Stomach (tissue), 9 donors: Measurements from ENCODE around the gene MYCL. TPM values are rescaled to one million over a fixed set of nuclear protein-coding genes. Genes with fewer than 3 reads are reported as not detected.

Experiments used
- DNase-seq, 2 donors: peaks; one replicate each; pipeline versions ENCODE4 v3.0.0 to v3.0.0-alpha.2; 2013 to 2019
- H3K27ac ChIP-seq, 5 donors: fragments of 200-600 bp in 4 of 5; sonication (generic) in 4 of 5; one replicate each; pipeline ENCODE4 v1.5.1; 2013 to 2019; ENCODE audit warnings: mild to moderate bottlenecking in 1 of 5, moderate library complexity in 1 of 5
- H3K27me3 ChIP-seq, 3 donors: fragments of 200-600 bp; sonication (generic); one replicate each; pipeline ENCODE4 v1.5.1; 2017 to 2019; ENCODE audit warnings: mixed run types in 1 of 3
- H3K36me3 ChIP-seq, 4 donors: fragments of 200-600 bp; sonication (generic); 1 replicate in 3 of 4; 2 replicates in 1 of 4; pipeline ENCODE4 v1.5.1; 2016 to 2019
- H3K4me1 ChIP-seq, 4 donors: fragments of 200-600 bp; sonication (generic); one replicate each; pipeline ENCODE4 v1.5.1; 2016 to 2019
- H3K4me3 ChIP-seq, 4 donors: fragments of 200-600 bp; sonication (generic) in 3 of 4; one replicate each; pipeline ENCODE4 v1.5.1; 2016 to 2019; ENCODE audit warnings: mild to moderate bottlenecking in 1 of 4
- H3K9me3 ChIP-seq, 4 donors: fragments of 200-600 bp; sonication (generic); one replicate each; pipeline ENCODE4 v1.5.1; 2016 to 2019
- CTCF ChIP-seq, 7 experiments: fragments of 450-650 bp in 4 of 7; fragments of 200-600 bp in 3 of 7; sonication (generic) in 3 of 7; IDR thresholded peaks; one replicate each; pipeline ENCODE4 v1.5.1; 2016 to 2019; ENCODE audit warnings: antibody characterized with exemption in 7 of 7, control low read depth in 2 of 7, mild to moderate bottlenecking in 1 of 7
- EP300 ChIP-seq: sonication (generic); formaldehyde crosslinking; IDR thresholded peaks from one replicate; pipeline ENCODE4 v1.6.1; 2017; ENCODE audit warnings: antibody characterized with exemption
- POLR2A ChIP-seq, 4 donors: fragments of 450-650 bp; IDR thresholded peaks; one replicate each; pipeline ENCODE4 v1.6.1; 2016; ENCODE audit warnings: antibody characterized with exemption in 4 of 4, control low read depth in 2 of 4, mild to moderate bottlenecking in 1 of 4, moderate library complexity in 1 of 4
- POLR2AphosphoS5 ChIP-seq, 3 donors: sonication (generic); formaldehyde crosslinking; IDR thresholded peaks; one replicate each; pipeline ENCODE4 v1.6.1; 2016; ENCODE audit warnings: antibody characterized with exemption in 3 of 3
- WGBS, 5 donors: extraction: QIAGEN DNeasy Blood & Tissue Kit in 3 of 5; methylation state at CpG; one replicate each; pipeline versions ENCODE4 v1.1.5 to v1.1.7; 2013 to 2018; 5-methylcytosine and 5-hydroxymethylcytosine counted together
- intact Hi-C: fragments of 100-400 bp; cut with DNase I; formaldehyde crosslinking; loops from one replicate; pipeline ENCODE4 v1.15.1; 2023; ENCODE audit warnings: low total_unique reads
- polyA plus RNA-seq, 3 donors: library from polyadenylated mRNA; stranded (reverse); fragments of 200-250 nt; gene quantifications; one replicate each; pipeline ENCODE4 v1.2.3, GENCODE V29; 2013
- total RNA-seq, 5 donors: library from RNA; depleted of rRNA; stranded (reverse); fragments of >200 nt; gene quantifications; one replicate each; pipeline versions ENCODE4 v1.1.0 to v1.2.3, GENCODE V29; 2014 to 2016
- donor health status: healthy with polysubstance abuse.
- donor health status: Bipolar disorder and iron deficiency.
- donor health status: healthy.

Gene MYCL
- total and polyA plus RNA-seq, 8 donors, result 0.61 to 39.4 (median 4.5) TPM; not detected in 1

GRCh38 chr1:39944410-39945112 is 42.8 kb upstream of the MYCL start:
- peaks cover 0 to 9% (median 3%) of the 10 kb centered on the region in 3 donors for H3K27me3 ChIP-seq
- intact Hi-C loops, result no loop called here
- TF ChIP-seq POLR2A (IDR thresholded peaks at IDR 0.05) (no peak), EP300 (no peak), POLR2AphosphoS5 (IDR thresholded peaks at IDR 0.05) (no peak), CTCF (IDR thresholded peaks at IDR 0.05) (no peak)

GRCh38 chr1:39943471-39944290 is 42.0 kb upstream of the MYCL start:
- Histone ChIP-seq H3K4me1 (peaks cover 0 to 7% (median 0%) of the 10 kb centered on the region in 4 donors), H3K36me3 (no peaks in the 10 kb centered on the region), H3K27ac (no peak overlapping the region), H3K4me3 (no peak overlapping the region), H3K9me3 (no peaks in the 10 kb centered on the region), H3K27me3 (peaks cover 0 to 9% (median 3%) of the 10 kb centered on the region in 3 donors)
- no peak for DNase-seq
- intact Hi-C loops, result no loop called here
- 80 to 90% (median 84%) methylated on average over 14 of the region's 14 CpGs for WGBS, 5 donors
- TF ChIP-seq POLR2AphosphoS5 (IDR thresholded peaks at IDR 0.05), result no peak
- TF ChIP-seq POLR2A (IDR thresholded peaks at IDR 0.05), result no peak
- TF ChIP-seq EP300, result no peak
- TF ChIP-seq CTCF (IDR thresholded peaks at IDR 0.05), result no peak

More at GRCh38 chr1:39944410-39945112, 42.8 kb upstream of the MYCL start:
- peaks cover 0 to 7% (median 0%) of the 10 kb centered on the region in 4 donors for H3K4me1 ChIP-seq
- H3K36me3 ChIP-seq, result no peaks in the 10 kb centered on the region
- no peak overlapping the region for H3K27ac ChIP-seq
- H3K4me3 ChIP-seq, result no peak overlapping the region
- WGBS, 5 donors, result 49 to 57% (median 52%) methylated on average over 8 of the region's 8 CpGs
- H3K9me3 ChIP-seq, result no peaks in the 10 kb centered on the region
- DNase-seq, result no peak

- WGBS, 5 donors, result 88 to 93% (median 90%) methylated on average over 9 of the region's 9 CpGs
- DNase-seq, result no peak
- no peaks in the 10 kb centered on the region for H3K36me3 ChIP-seq
- intact Hi-C loops, result no loop called here
- H3K27ac ChIP-seq, result no peak overlapping the region
- no peak overlapping the region for H3K4me3 ChIP-seq
- peaks cover 0 to 9% (median 3%) of the 10 kb centered on the region in 3 donors for H3K27me3 ChIP-seq
- no peaks in the 10 kb centered on the region for H3K9me3 ChIP-seq
- TF ChIP-seq EP300 (no peak), POLR2A (IDR thresholded peaks at IDR 0.05) (no peak), POLR2AphosphoS5 (IDR thresholded peaks at IDR 0.05) (no peak), CTCF (IDR thresholded peaks at IDR 0.05) (no peak)
- H3K4me1 ChIP-seq, result peaks cover 0 to 7% (median 0%) of the 10 kb centered on the region in 4 donors
Measured at GRCh38 chr1:39940980-39941871, 39.5 kb upstream of the MYCL start.

- H3K9me3 ChIP-seq, result no peaks in the 10 kb centered on the region
- DNase-seq, result no peak
- WGBS, 5 donors, result 53 to 56% (median 54%) methylated on average over 5 of the region's 5 CpGs
- H3K36me3 ChIP-seq, result no peaks in the 10 kb centered on the region
- no peak overlapping the region for H3K4me3 ChIP-seq
- H3K27me3 ChIP-seq, result peaks cover 0 to 7% (median under 1%) of the 10 kb centered on the region in 3 donors
- TF ChIP-seq POLR2A (IDR thresholded peaks at IDR 0.05), result no peak
- no peak for TF ChIP-seq EP300
- intact Hi-C loops, result no loop called here
- H3K4me1 ChIP-seq, result peaks cover 0 to 7% (median 0%) of the 10 kb centered on the region in 4 donors
- no peak overlapping the region for H3K27ac ChIP-seq
Measured at GRCh38 chr1:39940253-39940652, 38.5 kb upstream of the MYCL start.
